Left renal pelvis (tissue), 4 donors: ENCODE measurements around the gene LRRC74B. TPM values are rescaled to one million over a fixed set of nuclear protein-coding genes. Genes with fewer than 3 reads are reported as not detected.

ENCODE experiments used
- DNase-seq, 4 donors: peaks; one replicate each; pipeline ENCODE4 v3.0.0-alpha.2; 2013; ENCODE audit warnings: low read depth in 4 of 4, low spot score in 3 of 4
- polyA plus RNA-seq, 4 donors: library from polyadenylated mRNA; unstranded; fragments of 120-200 nt; gene quantifications; one replicate each; pipeline ENCODE4 v1.2.1, GENCODE V29; 2013; ENCODE audit not compliant: insufficient read length in 4 of 4

The LRRC74B gene
- polyA plus RNA-seq, 4 donors: 0.06 to 0.24 (median 0.08) TPM

- no peak for DNase-seq
Measured at GRCh38 chr22:21098099-21098671, 52.4 kb downstream of the LRRC74B start.

GRCh38 chr22:21099578-21099977 lies 53.8 kb downstream of the LRRC74B start:
- DNase-seq: no peak

- DNase-seq: no peak
Measured at GRCh38 chr22:21100149-21101032, 54.6 kb downstream of the LRRC74B start.

GRCh38 chr22:21101877-21102638 lies 56.3 kb downstream of the LRRC74B start:
- no peak for DNase-seq

- peak; percentile 23 to 69 (median 58) for DNase-seq
Measured at GRCh38 chr22:21102659-21103267, 57.0 kb downstream of the LRRC74B start.

- no peak for DNase-seq
Measured at GRCh38 chr22:21103633-21104032, 57.9 kb downstream of the LRRC74B start.

GRCh38 chr22:21104126-21104691 lies 58.5 kb downstream of the LRRC74B start:
- no peak for DNase-seq

GRCh38 chr22:21105294-21105693 lies 59.5 kb downstream of the LRRC74B start:
- DNase-seq: no peak

GRCh38 chr22:21106000-21106399 lies 60.3 kb downstream of the LRRC74B start:
- no peak for DNase-seq

- no peak for DNase-seq
Measured at GRCh38 chr22:21108379-21109115, 62.8 kb downstream of the LRRC74B start.

Other genes starting within 250 kb of the LRRC74B start
- gene PI4KA, start 187.1 kb upstream of the LRRC74B start, polyA plus RNA-seq: 10 to 100 TPM; 48.9 to 92.8 (median 62.9) TPM
- gene SNAP29, start 186.9 kb upstream of the LRRC74B start, polyA plus RNA-seq: 10 to 100 TPM; 28.6 to 34.6 (median 31.5) TPM
- gene CRKL, start 128.5 kb upstream of the LRRC74B start, polyA plus RNA-seq: 10 to 100 TPM; 63.5 to 71.7 (median 66.7) TPM
- gene AIFM3, start 78.7 kb upstream of the LRRC74B start, polyA plus RNA-seq: 1 to 10 TPM in 3 of 4 donors, under 1 TPM in 1; 0.83 to 1.2 (median 1.1) TPM
- gene LZTR1, start 63.6 kb upstream of the LRRC74B start, polyA plus RNA-seq: 10 to 100 TPM; 44.2 to 67.4 (median 55.9) TPM
- 10 to 100 TPM; 15.4 to 26.2 (median 21.2) TPM for gene THAP7, start 43.8 kb upstream of the LRRC74B start, polyA plus RNA-seq
- gene P2RX6, start 30.8 kb upstream of the LRRC74B start, polyA plus RNA-seq: 1 to 10 TPM; 1.0 to 1.4 (median 1.2) TPM
- 1 to 10 TPM; 1.2 to 5.8 (median 1.3) TPM for gene SLC7A4, start 13.4 kb upstream of the LRRC74B start, polyA plus RNA-seq